IMR-90 (cell line): Measurements from ENCODE around the gene KLHDC9. TPM values are rescaled to one million over a fixed set of nuclear protein-coding genes. Genes with fewer than 3 reads are reported as not detected.

ENCODE experiments used
- ATAC-seq: fragments of 200-7000 bp; cut with Tn5 transposase; 2 replicates; pipeline ENCODE4 v1.9.1; 2020; ENCODE audit warnings: low read depth, mild to moderate bottlenecking, moderate library complexity
- BruUV-seq: library from RNA; stranded (reverse); fragments of 400-500 nt; replicated peaks from 2 replicates; lab custom pipeline; 2021; lab: Mats Ljungman, UMichigan
- CTCF ChIA-PET: fragments of 300-600 bp; formaldehyde crosslinking; extraction: SDS; loops from one replicate; lab custom pipeline; 2021; ENCODE audit warnings: antibody characterized with exemption; lab: Yijun Ruan, JAX
- POLR2A ChIA-PET: fragments of 300-600 bp; sonication (Branson Sonifier 250); formaldehyde crosslinking; loops from one replicate; lab custom pipeline; 2022; ENCODE audit warnings: antibody characterized with exemption; ENCODE audit not compliant: unreplicated experiment; lab: Charles Lee
- DNase-seq: peaks from one replicate; pipeline ENCODE4 v3.0.0; 2013
- H2AFZ ChIP-seq: replicated peaks from 2 replicates; pipeline ENCODE3; 2013; ENCODE audit warnings: low read length, mild to moderate bottlenecking; ENCODE audit not compliant: poor library complexity
- H2AK5ac ChIP-seq: 2 replicates; pipeline ENCODE4 v1.6.1; 2013; ENCODE audit warnings: low read depth, low read length, inconsistent platforms
- H2AK9ac ChIP-seq: replicated peaks from 2 replicates; pipeline ENCODE3; 2013; ENCODE audit warnings: mild to moderate bottlenecking, low read depth, low read length, moderate library complexity; ENCODE audit not compliant: poor library complexity
- H2BK120ac ChIP-seq: 2 replicates; pipeline ENCODE4 v1.6.1; 2013; ENCODE audit warnings: low read depth, low read length, inconsistent platforms
- H2BK15ac ChIP-seq: 3 replicates; pipeline ENCODE4 v1.6.1; 2013; ENCODE audit warnings: low read depth, low read length, inconsistent platforms
- H2BK20ac ChIP-seq: 2 replicates; pipeline ENCODE4 v1.6.1; 2013; ENCODE audit warnings: low read depth, mild to moderate bottlenecking, inconsistent platforms, low read length, moderate library complexity
- H2BK5ac ChIP-seq: 2 replicates; pipeline ENCODE4 v1.6.1; 2013; ENCODE audit warnings: mild to moderate bottlenecking, low read depth, low read length, inconsistent platforms; ENCODE audit not compliant: poor library complexity, severe bottlenecking
- H3K14ac ChIP-seq: replicated peaks from 2 replicates; pipeline ENCODE4 v1.6.1; 2013; ENCODE audit warnings: low read depth, low read length, inconsistent platforms
- H3K18ac ChIP-seq: 2 replicates; pipeline ENCODE4 v1.6.1; 2013; ENCODE audit warnings: low read depth, low read length, control low read depth
- H3K23ac ChIP-seq: 2 replicates; pipeline ENCODE4 v1.6.1; 2013; ENCODE audit warnings: low read depth, low read length, inconsistent platforms
- H3K27ac ChIP-seq: 2 replicates; pipeline ENCODE4 v1.5.1; 2013; ENCODE audit warnings: mild to moderate bottlenecking, control low read depth, low read length; ENCODE audit not compliant: insufficient read depth
- H3K27me3 ChIP-seq: 2 replicates; pipeline ENCODE4 v1.6.1; 2013; ENCODE audit warnings: low read length; ENCODE audit not compliant: control insufficient read depth, insufficient read depth
- H3K36me3 ChIP-seq: 2 replicates; pipeline ENCODE4 v1.6.1; 2013; ENCODE audit warnings: low read length, mixed read lengths; ENCODE audit not compliant: control insufficient read depth, insufficient read depth
- H3K4ac ChIP-seq: 2 replicates; pipeline ENCODE4 v1.6.1; 2013; ENCODE audit warnings: low read depth, low read length, inconsistent platforms
- H3K4me1 ChIP-seq: 2 replicates; pipeline ENCODE4 v1.6.1; 2013; ENCODE audit warnings: low read length, mixed read lengths; ENCODE audit not compliant: control insufficient read depth, insufficient read depth
- H3K4me2 ChIP-seq: 2 replicates; pipeline ENCODE4 v1.6.1; 2013; ENCODE audit warnings: low read depth, mild to moderate bottlenecking, control low read depth, low read length, moderate library complexity
- H3K4me3 ChIP-seq: 2 replicates; pipeline ENCODE4 v1.5.1; 2013; ENCODE audit warnings: low read depth, mild to moderate bottlenecking, control low read depth, low read length, moderate library complexity; ENCODE audit not compliant: insufficient read depth
- H3K56ac ChIP-seq: 2 replicates; pipeline ENCODE4 v1.6.1; 2013; ENCODE audit warnings: low read length, inconsistent platforms; ENCODE audit not compliant: insufficient read depth; ENCODE audit errors: extremely low read depth
- H3K79me1 ChIP-seq, 2 experiments: 2 replicates each; pipeline ENCODE4 v1.6.1; 2013; ENCODE audit warnings: low read length in 2 of 2, inconsistent platforms in 1 of 2, low read depth in 1 of 2
- H3K9ac ChIP-seq: 2 replicates; pipeline ENCODE4 v1.6.1; 2013; ENCODE audit warnings: low read depth, low read length, control low read depth
- H3K9me1 ChIP-seq: 2 replicates; pipeline ENCODE4 v1.6.1; 2013; ENCODE audit warnings: low read length, inconsistent platforms; ENCODE audit not compliant: insufficient read depth
- H3K9me3 ChIP-seq: 2 replicates; pipeline ENCODE4 v1.6.1; 2013; ENCODE audit warnings: low read length; ENCODE audit not compliant: control insufficient read depth, insufficient read depth
- H4K20me1 ChIP-seq: 2 replicates; pipeline ENCODE4 v1.6.1; 2013; ENCODE audit warnings: low read length, inconsistent platforms; ENCODE audit not compliant: insufficient read depth
- H4K5ac ChIP-seq: 2 replicates; pipeline ENCODE4 v1.6.1; 2013; ENCODE audit warnings: mild to moderate bottlenecking, low read depth, low read length, control low read depth
- H4K8ac ChIP-seq, 2 experiments: 2 replicates each; pipeline ENCODE4 v1.6.1; 2013; ENCODE audit warnings: low read depth in 2 of 2, low read length in 2 of 2, control low read depth in 1 of 2, inconsistent platforms in 1 of 2
- H4K91ac ChIP-seq: 2 replicates; pipeline ENCODE4 v1.6.1; 2013; ENCODE audit warnings: low read depth, low read length, inconsistent platforms; ENCODE audit not compliant: insufficient read depth
- BHLHE40 ChIP-seq: fragments of 150-350 bp; IDR thresholded peaks from 2 replicates; pipeline ENCODE4 v1.6.1; 2016; ENCODE audit warnings: mild to moderate bottlenecking, low read depth, low read length
- CEBPB ChIP-seq: IDR thresholded peaks from 2 replicates; pipeline ENCODE4 v1.6.1; 2012; ENCODE audit warnings: low read depth, low read length, improper control_type of control experiment
- CHD1 ChIP-seq: IDR thresholded peaks from 2 replicates; pipeline ENCODE4 v1.6.1; 2012; ENCODE audit warnings: low read depth, low read length, improper control_type of control experiment
- CTCF ChIP-seq: conservative IDR thresholded peaks from 2 replicates; pipeline ENCODE4 v1.5.1; 2012; ENCODE audit warnings: mild to moderate bottlenecking, low read depth, low read length, improper control_type of control experiment
- ELK1 ChIP-seq: fragments of 150-350 bp; IDR thresholded peaks from 2 replicates; pipeline ENCODE4 v1.6.1; 2016; ENCODE audit warnings: low read depth, mild to moderate bottlenecking, low read length, moderate library complexity, borderline replicate concordance
- FOS ChIP-seq: fragments of 150-350 bp; IDR thresholded peaks from 2 replicates; pipeline ENCODE4 v1.6.1; 2016; ENCODE audit warnings: low read depth, low read length
- MAFK ChIP-seq: IDR thresholded peaks from 2 replicates; pipeline ENCODE4 v1.6.1; 2012; ENCODE audit warnings: low read depth, low read length, improper control_type of control experiment
- MAZ ChIP-seq: IDR thresholded peaks from 2 replicates; pipeline ENCODE4 v1.6.1; 2012; ENCODE audit warnings: low read depth, mild to moderate bottlenecking, low read length, improper control_type of control experiment, moderate library complexity, borderline replicate concordance
- MXI1 ChIP-seq: IDR thresholded peaks from 2 replicates; pipeline ENCODE4 v1.6.1; 2012; ENCODE audit warnings: low read depth, mild to moderate bottlenecking, low read length, moderate library complexity, borderline replicate concordance
- NFE2L2 ChIP-seq: fragments of 150-350 bp; IDR thresholded peaks from 2 replicates; pipeline ENCODE4 v1.6.1; 2016; ENCODE audit warnings: low read depth, mild to moderate bottlenecking, low read length
- POLR2A ChIP-seq: IDR thresholded peaks from 2 replicates; pipeline ENCODE4 v1.6.1; 2012; ENCODE audit warnings: mild to moderate bottlenecking, low read depth, low read length
- RAD21 ChIP-seq: IDR thresholded peaks from 2 replicates; pipeline ENCODE4 v1.6.1; 2012; ENCODE audit warnings: low read length, improper control_type of control experiment
- RCOR1 ChIP-seq: IDR thresholded peaks from 2 replicates; pipeline ENCODE4 v1.6.1; 2012; ENCODE audit warnings: mild to moderate bottlenecking, low read length, improper control_type of control experiment; ENCODE audit not compliant: insufficient replicate concordance
- RFX5 ChIP-seq: IDR thresholded peaks from 2 replicates; pipeline ENCODE4 v1.8.0; 2012; ENCODE audit warnings: low read depth, mild to moderate bottlenecking, low read length, moderate library complexity
- SMC3 ChIP-seq: fragments of 150-350 bp; IDR thresholded peaks from 2 replicates; pipeline ENCODE4 v1.6.1; 2016; ENCODE audit warnings: low read depth, mild to moderate bottlenecking, antibody characterized with exemption, low read length, moderate library complexity
- USF2 ChIP-seq: fragments of 150-350 bp; IDR thresholded peaks from 2 replicates; pipeline ENCODE4 v1.6.1; 2017; ENCODE audit warnings: mild to moderate bottlenecking, antibody characterized with exemption, low read length, low read depth
- WGBS, 2 experiments: methylation state at CpG; one replicate each; pipeline versions ENCODE4 v1.1.5 to v1.1.7; 2013; ENCODE audit warnings: missing lambda C conversion rate in 2 of 2; ENCODE audit not compliant: insufficient read length in 1 of 2; ENCODE audit errors: extremely low coverage in 2 of 2; 5-methylcytosine and 5-hydroxymethylcytosine counted together
- dilution Hi-C: fragments of 300-500 bp; cut with HindIII; formaldehyde crosslinking; loops from one replicate; pipeline ENCODE4 v1.14.3; 2018; ENCODE audit warnings: low sequenced_read_pairs; ENCODE audit not compliant: unreplicated experiment
- in situ Hi-C: fragments of 300-500 bp; cut with MboI; formaldehyde crosslinking; loops from 3 replicates; pipeline ENCODE4 v1.14.3; 2019; ENCODE audit warnings: low sequenced_read_pairs, inconsistent platforms, mixed read lengths
- intact Hi-C: fragments of 100-400 bp; cut with micrococcal nuclease; formaldehyde crosslinking; loops from 2 replicates; pipeline ENCODE4 v1.10.0; 2022
- polyA plus RNA-seq, 3 experiments: library from polyadenylated mRNA; depleted of rRNA; stranded (reverse); fragments of >200 nt; gene quantifications; 2 replicates each; pipeline ENCODE4 v1.2.3, GENCODE V29; 2012; ENCODE audit warnings: low replicate concordance in 1 of 3
- total RNA-seq: library from RNA; depleted of rRNA; stranded (reverse); fragments of >200 nt; gene quantifications from 2 replicates; pipeline ENCODE4 v1.2.3, GENCODE V29; 2012

KLHDC9 gene
- total and polyA plus RNA-seq, 2 of the 4 experiments (the other 2 are of a cell fraction), result 0.18 to 0.70 TPM

- TF ChIP-seq MXI1 (no peak), ELK1 (no peak), SMC3 (no peak), FOS (no peak), USF2 (no peak), CEBPB (no peak), RCOR1 (no peak), CHD1 (no peak), POLR2A (no peak), MAFK (no peak), BHLHE40 (no peak), CTCF (no peak), MAZ (no peak), NFE2L2 (no peak), RFX5 (no peak), RAD21 (no peak)
- Histone ChIP-seq H3K4me2 (no peak overlapping the region), H4K91ac (no peak overlapping the region), H2BK20ac (no peak overlapping the region), H3K9me1 (peaks cover 17% of the 10 kb centered on the region), H3K27me3 (no peaks in the 10 kb centered on the region), H3K9me3 (no peaks in the 10 kb centered on the region), H3K56ac (no peak overlapping the region), H3K4ac (no peak overlapping the region), H3K9ac (no peak overlapping the region), H2BK120ac (0 out of 2 replicates have a peak overlapping the region, but pooled peaks have one; percentile 1), H2AFZ (peak overlapping the region; percentile 41), H3K14ac (no peak overlapping the region), H4K5ac (no peak overlapping the region), H3K27ac (no peak overlapping the region), H3K79me1 (no peaks in the 10 kb centered on the region), H2BK15ac (no peak overlapping the region), H3K4me3 (no peak overlapping the region), H3K18ac (no peak overlapping the region), H4K20me1 (no peaks in the 10 kb centered on the region), H3K4me1 (peaks cover 19% of the 10 kb centered on the region), H2AK5ac (no peak overlapping the region), H2BK5ac (no peak overlapping the region), H2AK9ac (no peak overlapping the region), H3K36me3 (no peaks in the 10 kb centered on the region), H3K23ac (no peak overlapping the region), H4K8ac (no peak overlapping the region)
- no peak for DNase-seq
- ATAC-seq, result no peak
- intact Hi-C loops (loop anchor here (5.0 kb wide), 1 partner anchor 32 kb away; the partner anchor contains the start of gene USF1), in situ Hi-C loops (no loop called here), dilution Hi-C loops (no loop called here)
- POLR2A ChIA-PET, result interaction anchor here (0.5 kb wide), 1 partner anchor 15 kb away, joined by 3 read pairs; no protein-coding TSS in a partner anchor
- CTCF ChIA-PET, result no interaction called here
- BruUV-seq, result no TSS peak
- WGBS, 2 experiments, result 45% methylated on average over 18 of the region's 41 CpGs; no CpG with 5 or more reads in 1 of the 2 experiments
Measured at GRCh38 chr1:161079436-161080110, 18.6 kb upstream of the KLHDC9 start.
